GM19043 (cell line): ENCODE measurements around the gene COL9A3.

Experiments used
- ATAC-seq: cut with Tn5 transposase; IDR thresholded peaks from one replicate; pipeline ENCODE4 v1.9.1; 2021; ENCODE audit warnings: low read depth; ENCODE audit not compliant: unreplicated experiment

COL9A3 gene

DNA sequence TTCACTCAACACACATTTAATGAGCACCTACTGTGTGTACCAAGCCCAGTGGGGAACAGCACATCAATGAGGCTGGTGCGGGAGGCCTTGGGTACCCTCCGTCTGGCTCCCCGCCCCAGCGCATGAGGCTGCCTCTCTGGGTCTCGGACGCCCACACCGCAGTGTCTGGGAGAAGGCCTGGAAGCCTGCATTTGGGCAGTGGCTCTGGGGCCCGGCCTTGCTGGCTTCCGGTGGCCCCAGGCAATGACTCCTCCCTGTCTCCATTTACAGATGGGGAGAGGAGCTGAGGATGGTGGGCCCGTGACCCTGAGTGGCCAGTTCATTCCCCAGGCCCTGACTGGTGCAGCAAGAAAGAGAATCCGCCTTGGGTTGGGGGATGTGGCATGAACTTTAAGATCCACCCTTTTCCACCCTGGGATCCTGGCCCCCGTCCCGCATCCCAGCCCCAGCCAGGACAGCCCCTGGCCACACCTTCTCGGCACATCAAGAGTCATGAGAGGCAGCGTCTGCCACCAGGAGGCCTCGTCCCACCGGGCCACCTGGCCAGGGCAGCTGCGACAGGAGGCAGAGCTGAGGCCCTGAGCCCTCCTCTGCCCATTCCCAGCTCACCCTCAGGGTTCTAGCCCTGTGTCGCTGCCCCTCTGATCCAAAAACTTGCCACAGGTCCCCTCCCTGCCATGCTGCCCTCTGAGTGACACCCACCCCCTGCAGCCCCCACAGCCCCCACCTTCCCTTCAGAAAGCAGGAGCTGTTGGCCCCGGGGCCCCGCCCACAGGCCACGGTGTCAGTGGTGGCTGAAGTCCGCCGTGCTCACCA, 38.0 kb upstream of the COL9A3 start:
- no peak for ATAC-seq

DNA sequence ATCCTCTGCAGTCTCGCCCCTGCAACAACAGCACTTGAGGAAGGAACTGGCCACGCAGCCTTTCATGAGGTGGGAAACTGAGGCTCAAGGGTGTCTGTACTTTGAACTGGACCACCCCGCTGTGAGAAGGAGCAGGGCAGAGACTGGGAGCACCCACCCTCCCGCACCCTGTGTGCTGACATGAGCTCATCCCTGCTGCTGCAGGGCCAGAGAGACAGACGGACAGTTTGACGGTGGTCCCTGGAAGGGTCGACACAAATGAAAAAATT, 37.5 kb upstream of the COL9A3 start:
- ATAC-seq, result no peak

DNA sequence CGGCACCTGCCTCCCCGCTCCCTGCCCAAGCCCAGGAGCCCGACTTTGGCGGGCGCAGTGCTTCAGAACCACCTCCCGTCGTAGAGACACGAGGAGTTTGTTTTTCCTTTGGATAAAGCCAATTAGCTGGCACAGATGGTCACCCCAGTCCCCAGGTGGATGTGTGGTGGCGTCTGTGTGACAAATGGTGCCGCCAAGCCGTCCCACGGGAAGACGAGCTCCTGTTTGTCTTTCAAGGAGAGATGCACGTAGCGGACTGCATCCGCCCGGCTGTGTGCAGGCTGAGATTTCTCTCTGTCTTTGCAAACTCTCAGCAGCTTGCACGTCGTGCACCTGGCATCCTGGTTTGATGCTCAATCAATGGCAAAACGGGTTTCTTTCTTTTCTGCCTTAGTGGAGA, 36.6 kb upstream of the COL9A3 start:
- ATAC-seq, result no peak

DNA sequence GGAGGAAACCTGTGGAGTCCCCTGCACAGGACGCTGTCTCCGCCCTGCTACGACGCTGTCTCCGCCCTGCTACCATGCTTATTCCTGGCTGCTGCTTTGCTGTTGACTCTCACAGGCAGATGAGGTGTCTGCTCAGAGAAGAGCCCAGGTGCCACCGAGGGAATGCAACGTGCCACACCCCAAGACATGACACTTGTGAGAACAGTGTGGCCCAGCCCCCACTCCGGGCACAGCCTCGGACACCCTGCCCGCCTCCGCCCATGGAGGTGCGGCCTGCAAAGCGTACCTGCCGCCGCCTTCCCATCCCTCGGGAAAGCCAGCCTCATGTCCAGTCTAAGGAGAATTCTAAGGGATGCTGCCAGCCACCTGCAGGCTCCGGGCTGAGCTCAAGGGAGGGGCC, 36.2 kb upstream of the COL9A3 start:
- no peak for ATAC-seq

DNA sequence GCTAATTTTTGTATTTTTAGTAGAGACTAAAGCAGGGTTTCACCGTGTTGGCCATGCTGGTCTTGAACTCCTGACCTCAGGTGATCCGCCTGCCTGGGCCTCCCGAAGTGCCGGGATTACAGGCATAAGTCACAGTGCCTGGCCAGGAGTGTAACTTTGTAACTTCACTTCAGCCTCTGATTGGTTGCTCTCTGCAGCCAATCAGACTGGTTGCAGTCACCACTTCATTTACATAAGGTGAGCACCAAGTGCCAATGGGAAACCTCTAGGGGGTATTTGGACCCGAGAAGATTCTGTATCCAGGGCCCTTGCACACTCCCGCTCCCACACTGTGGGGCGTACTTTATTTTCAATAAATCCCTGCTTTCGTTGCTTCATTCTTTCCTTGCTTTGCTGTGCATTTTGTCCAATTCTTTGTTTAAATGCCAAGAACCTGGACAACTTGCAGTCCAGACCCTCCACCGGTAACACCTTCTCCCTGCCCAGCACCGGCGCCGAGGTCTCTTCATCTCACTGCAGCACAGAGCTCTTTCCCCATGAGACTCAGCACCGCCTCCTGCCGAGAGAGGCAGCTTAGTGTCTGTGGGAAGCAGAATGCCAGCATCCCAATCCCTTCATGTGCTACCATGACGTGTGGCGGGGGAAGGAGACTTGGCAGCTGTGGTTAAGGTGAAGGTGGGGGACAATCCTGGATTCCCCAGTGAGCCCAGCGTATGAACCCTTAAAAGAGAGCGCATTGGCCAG, 34.5 kb upstream of the COL9A3 start:
- no peak for ATAC-seq

DNA sequence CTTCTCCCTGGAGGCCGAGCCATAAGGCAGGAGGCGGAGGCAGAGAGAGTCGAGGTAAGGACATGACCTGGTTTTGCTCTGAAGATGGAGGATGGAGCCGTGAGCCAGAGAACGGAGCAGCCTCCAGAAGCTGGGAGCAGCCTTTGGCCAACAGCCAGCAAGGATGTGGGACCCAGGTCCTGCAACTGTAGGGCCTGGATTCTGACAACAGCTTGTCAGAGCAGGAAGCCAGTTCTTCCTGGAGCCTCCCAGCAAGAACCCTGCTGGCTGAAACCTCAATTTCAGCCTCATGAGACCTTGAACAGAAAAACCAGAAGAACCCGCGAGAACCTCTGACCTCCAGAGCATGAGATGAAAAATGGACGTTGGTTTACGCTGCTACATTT, 34.0 kb upstream of the COL9A3 start:
- no peak for ATAC-seq

DNA sequence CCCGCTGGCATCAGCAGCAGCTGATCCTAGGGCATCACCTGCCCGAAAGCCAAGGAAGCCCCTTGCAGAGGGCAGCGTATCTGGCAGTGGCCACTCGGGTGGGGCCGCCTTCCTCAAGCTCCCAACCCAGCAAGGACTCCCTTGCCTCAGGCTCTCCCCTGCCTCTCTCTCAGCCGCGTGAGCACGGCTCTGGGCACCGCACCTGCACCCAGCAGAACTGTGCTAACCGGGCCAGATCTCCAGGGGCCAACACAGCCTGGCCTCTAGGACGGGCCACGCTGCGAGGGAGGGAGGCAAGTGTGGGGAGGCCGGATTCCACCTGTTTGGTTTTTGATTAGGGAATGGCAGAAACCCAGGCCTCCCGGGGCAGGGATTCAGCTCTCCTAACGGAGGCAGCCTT, 32.4 kb upstream of the COL9A3 start:
- ATAC-seq, result no peak

DNA sequence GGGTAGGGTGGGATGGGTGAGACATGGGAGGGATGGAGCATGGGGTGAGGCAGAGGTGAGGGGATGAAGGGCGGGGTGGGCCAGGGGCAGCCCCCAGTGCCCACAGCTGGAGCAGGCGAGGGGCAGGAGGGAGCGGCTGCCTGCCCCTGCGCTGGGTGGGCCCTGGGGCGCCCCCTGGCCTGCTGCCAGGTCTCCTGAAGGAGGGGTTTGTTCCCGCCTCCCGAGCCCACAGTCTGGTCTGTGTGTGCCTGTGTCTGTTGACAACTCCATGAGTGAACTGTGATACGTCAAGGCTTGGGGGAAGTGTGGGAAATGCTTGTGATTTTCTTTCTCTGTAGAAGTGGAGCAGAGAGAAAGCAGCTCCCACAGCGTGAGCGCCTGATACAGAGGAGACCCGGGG, 31.5 kb upstream of the COL9A3 start:
- ATAC-seq, result no peak

DNA sequence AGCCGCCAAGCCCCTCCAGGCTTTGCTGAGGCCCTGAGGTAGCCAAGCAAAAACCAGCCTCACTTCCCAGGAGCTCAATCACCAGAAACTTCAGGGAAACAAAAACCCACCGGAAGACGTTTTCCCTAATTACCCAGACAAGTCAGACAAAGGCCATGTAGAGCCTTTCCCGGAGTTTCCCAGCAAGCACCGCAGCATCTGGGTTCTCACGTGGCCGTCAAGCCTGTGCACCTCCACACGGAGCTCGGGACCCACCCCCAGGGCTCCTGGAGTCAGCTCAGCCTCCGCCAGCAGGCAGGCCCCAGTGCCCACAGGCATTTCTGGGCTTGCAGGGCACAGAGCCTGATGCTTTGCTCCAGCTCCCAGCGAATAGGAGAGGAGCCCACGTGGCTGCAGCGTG, 30.7 kb upstream of the COL9A3 start:
- ATAC-seq, result no peak

DNA sequence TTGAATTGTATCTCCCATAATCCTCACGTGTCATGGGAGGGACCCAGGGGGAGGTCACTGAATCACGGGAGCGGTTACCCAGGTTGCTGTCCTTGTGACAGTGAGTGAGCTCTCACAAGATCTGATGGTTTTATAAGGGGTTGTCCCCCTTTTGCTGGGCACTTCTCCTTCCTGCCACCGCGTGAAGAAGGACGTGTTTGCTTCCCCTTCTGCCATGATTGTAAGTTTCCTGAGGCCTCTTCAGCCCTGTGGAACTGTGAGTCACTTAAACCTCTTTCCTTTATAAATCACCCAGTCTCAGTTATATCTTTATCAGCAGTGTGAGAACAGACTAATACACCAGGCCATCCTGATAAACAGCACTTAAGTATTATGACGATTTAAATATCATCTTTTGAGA, 29.5 kb upstream of the COL9A3 start:
- no peak for ATAC-seq

DNA sequence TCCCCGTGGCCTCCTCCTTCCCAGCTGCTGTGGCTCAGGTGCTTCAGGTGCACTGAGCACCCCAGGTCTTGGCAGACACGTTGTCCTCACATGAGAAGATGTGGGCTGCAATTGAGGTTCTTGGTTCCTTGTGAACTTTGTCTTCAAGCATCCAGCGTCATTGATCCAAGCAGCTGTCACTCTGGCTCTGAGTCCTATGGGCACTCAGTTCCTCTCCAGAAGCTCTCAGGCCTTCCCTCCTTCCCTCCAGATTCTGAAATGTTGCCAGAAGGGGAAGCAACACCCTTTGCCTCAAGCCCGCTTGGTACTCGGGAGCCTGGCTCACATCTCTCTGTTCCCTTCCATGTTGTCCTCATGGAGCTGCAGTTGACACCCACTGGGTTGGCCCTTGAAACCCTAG, 29.0 kb upstream of the COL9A3 start:
- no peak for ATAC-seq

DNA sequence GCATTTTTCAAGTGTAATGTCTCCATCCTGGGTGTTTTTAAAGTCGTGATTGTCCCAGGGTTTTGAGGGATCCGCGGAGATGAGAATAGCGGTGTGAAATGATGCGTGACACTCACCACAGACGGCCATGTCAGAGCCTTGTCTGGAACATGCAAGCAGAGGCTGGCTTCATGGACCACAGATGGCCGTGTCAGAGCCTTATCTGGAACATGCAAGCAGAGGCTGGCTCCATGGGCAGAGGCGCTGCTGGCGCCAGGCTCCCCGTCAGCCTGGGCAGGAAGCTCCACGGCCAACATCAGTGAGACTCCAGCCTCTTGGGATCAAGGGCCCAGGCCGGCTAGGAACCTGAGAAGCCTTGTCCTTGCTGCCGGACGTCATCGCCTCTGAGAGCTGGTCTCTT, 28.2 kb upstream of the COL9A3 start:
- ATAC-seq, result no peak

DNA sequence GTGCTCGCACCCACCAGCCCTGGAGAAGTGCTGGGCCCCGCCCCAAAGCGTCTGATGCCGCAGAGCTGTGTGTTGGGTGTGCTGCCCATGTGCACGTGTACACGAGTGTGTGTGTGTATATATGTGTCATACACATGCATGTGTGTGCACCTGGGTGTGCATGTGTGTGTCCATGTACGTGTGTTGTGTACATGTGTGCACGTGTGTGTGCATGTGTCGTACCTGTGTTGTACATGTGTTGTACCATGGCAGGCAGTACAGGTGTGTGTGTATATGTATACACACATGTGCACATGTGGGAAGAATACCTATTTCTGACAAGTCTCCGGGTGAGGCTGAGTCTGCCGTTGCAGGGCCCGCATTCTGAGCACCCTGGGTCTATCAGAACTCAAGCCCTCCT, 26.8 kb upstream of the COL9A3 start:
- ATAC-seq, result no peak

DNA sequence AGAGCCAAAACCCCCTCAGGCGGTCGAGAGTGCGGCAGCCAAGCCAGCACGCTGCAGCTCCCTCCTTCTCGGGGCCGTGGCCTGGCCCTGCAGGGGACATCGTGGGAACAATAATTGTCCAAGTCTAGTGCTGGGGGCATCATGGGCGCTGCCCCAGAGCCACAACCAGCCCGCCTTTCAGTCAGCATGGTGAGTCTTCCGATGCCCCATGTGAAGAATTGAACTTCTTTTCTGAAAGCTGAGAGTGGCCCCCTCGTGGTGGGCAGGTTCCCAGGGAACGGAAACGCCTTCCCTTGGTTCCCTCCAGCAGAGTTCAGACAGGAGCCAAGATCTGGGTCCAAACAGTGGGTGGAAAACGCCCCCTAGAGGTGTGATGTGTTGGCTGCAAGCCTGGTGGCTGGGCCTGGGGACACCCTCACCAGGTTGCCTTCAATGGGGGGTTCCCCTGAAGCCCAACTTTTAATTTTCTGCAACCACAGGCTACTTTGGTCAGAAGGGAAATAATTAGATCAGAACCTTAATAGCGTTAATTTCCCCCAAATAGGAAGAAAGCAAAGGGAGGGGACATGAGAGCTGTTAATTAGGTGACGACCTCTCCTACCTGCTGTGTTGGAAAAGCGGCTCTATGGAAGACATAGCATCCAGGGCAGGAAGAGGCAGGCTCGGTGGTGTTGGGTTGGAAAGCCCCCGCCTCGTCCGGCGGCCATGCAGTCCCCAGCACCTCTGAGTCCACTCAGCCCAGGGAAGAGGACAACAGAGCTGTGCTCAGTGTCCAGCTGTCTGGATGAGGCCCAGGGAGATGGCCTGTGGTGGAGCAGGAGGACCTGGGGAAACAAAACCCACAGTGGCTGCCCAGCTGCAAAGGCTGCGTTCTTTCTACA, 25.3 kb upstream of the COL9A3 start:
- no peak for ATAC-seq

DNA sequence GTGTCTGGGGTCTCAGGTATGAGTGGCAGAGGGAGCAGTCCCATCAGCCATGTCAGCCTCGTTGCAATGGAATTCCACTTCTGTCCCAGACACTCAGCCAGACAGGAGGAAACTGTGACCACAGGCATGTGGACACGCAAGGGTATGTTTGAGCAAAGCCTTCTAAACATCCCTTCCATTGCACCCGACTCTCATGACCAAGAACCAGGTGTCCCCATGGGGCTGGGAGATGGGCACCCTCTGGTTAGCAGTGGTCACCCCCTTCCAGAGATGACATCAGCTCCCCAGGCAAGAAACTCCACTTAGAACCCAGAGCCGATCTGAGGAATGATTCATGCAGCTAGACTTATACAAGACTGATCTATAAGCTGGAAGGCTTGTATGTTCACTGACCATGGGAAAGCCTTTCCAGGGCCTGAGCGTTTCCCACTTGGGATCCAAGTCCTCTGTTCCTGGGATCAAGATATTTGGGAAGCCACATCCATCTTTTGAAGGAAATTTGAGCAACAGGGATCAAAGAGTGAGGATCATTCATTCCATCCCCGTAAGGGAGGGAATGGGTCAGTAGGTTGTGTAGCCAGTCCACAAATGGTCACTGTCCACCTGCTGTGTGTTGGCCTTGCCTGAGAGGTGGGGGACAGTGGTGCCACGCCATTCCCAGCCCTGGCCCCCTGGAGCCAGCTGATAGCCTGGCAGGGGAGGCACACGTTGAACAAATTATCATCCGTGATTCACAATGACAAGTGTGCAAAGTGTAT, 24.5 kb upstream of the COL9A3 start:
- no peak for ATAC-seq

DNA sequence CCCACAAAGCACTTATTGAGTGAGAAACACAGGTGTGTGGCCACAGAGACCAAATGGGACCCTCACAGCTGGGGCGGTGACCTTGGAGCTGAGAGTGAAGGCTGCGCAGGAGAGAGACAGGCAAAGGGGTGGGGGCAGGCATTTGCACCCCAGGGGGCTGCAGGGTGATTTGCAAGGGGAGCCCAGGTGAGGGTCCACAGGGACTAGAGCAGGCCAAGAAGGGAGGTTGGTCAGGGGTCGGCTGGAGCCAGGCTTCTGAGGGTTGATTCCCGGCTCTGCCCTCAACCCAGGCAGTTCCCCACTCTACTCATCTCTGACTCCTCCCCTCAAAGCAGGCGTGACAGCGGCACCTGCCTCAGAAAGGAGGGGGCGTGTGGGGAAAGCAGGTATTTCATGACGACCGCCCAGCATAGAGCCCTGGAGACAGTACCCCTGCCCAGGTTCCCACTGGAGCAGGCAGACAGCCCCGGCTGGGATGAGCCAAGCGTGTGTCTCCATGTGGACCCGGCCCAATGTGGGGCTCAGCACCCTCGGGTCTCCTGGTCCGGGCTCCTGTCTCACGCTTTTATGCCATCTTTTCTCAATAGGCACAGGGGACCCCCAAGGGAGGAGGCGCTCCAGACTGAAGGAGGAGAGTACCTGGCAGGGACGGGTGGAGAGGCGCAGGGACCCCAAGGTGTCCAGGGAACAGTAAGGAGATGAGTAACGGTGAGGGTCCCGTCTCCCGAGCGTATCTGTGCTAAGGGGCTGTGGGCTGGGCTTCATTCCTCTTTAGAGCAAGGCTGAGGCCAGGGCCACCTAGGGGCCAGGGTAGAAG, 23.7 kb upstream of the COL9A3 start:
- ATAC-seq, result no peak

DNA sequence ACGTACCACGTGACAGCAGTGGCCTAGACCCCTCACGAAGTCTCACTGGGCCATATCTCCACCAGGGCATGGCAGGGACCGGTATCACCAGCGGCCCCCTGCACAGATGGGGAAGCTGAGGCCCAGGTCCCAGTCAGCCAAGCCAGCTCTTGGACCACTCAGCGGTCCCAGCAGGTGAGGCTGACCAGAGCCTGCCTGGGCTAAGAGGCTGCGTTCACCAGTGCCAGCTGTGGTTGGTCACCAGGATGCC, 23.2 kb upstream of the COL9A3 start:
- ATAC-seq, result no peak

DNA sequence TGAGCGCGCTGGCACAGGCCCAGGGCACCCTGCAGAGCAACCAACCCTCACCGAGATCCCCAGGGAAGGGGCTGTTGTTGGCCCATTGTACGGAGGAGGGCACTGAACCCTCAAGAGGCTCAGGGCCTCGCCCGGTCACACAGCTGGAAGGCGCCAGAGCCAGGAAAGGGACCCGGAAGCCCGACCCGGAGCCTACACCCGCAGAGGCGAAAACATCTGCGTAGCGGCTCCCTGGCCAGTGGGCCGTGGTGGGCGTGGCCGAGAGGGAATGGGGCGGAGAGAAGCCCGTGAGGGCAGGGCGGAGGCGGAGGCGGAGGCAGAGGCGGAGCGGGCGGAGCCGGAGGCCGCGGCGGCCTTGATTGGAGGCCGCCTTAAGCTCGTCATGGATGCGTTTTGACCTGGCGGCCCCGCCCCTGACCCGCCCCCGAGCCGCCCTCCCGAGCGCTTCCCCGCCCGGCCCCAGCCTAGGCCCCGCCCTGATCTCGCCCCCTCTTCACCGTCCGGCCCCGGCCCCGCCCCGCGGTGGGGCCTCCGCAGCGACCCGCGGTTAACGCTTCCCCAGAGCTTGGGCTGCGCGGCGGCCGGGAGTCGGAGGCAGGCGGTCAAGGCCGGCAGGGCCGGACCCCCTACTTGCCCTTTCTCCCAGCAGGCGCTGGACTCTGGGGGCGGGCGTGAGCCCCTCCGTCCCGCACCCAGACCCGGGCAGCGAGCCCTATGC, 22.7 kb upstream of the COL9A3 start:
- ATAC-seq, result peak; percentile 76

DNA sequence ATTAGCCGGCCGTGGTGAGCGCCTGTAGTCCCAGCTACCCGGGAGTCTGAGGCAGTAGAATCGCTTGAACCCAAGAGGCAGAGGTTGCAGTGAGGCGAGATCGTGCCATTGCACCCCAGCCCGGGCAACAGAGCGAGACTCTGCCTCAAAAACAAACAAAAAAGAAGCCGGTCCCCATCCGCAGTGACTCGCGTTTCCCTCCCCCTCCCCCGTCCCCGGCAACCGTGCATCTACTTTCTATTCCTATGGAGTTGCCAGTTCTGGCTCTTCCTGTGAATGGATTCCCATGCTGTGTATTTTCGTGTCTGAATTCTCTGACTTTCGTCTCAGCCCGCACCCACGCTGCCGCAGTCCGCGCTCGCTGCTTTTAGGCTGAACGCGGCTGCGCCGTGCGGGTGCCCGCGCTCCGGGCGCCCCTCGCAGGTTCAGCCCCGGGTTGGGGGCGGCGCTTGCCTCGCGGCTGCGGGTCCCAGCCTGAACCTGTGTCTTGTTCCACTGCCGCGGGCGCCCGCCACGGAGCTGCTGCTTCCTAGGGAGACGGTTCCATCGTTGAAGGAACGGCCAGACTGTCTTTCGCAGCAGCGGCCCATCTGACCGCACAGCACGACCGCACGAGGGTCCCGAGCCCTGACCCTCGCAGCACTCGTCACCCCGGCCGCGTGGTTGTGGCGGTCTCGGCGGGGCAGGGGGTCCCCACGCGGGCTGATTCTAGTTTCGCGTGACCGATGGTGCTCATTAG, 21.7 kb upstream of the COL9A3 start:
- ATAC-seq, result no peak
